ENCODE results near the gene RAPGEF4. TPM values are rescaled to one million over a fixed set of nuclear protein-coding genes. Genes with fewer than 3 reads are reported as not detected.

Gene RAPGEF4
- total and polyA plus RNA-seq, 2 of the 4 experiments (the other 2 are of a cell fraction), result 1.7 to 3.2 TPM

DNA sequence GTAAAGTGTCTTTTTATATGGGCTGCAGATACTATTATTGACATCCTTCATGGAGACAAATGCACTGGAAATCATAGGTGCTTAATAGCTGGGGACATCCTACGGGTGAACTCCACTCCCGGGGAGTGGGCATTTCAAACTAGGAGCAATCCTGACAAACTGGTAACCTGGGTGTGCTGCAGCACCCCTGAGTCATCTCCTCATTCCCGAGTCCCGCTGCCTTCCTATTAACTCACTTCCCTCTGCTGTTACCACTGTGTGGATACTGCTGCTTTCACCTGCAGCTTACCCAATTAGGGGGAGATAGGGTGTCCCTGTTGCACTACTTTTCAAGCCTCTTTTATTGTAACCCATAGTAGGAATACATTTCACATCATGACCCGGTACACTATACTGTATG is 134.2 kb downstream of the RAPGEF4 start:
- no peak overlapping the region for H3K18ac ChIP-seq (ENCODE audit: low read depth, low read length)
- ChIA-PET POLR2A (ENCODE audit: unreplicated experiment) (no interaction called here), CTCF (interaction anchor here (0.7 to 1.4 kb wide), 3 partner anchors 10 to 66 kb away, joined by 3 read pairs; no protein-coding TSS in a partner anchor)
- H2BK15ac ChIP-seq (ENCODE audit: low read depth, low read length), result no peak overlapping the region
- H2BK20ac ChIP-seq (ENCODE audit: low read depth, low read length), result no peak overlapping the region
- H4K8ac ChIP-seq (ENCODE audit: low read depth in 2 of 2, low read length in 2 of 2), result no peak overlapping the region
- no peak overlapping the region for H3K14ac ChIP-seq (replicated peaks; ENCODE audit: low read depth, low read length)
- no peaks in the 10 kb centered on the region for H4K20me1 ChIP-seq (ENCODE audit: insufficient read depth, low read length)
- no peak overlapping the region for H3K4me2 ChIP-seq (ENCODE audit: low read depth, low read length)
- H3K79me1 ChIP-seq (ENCODE audit: low read depth in 1 of 2, low read length in 2 of 2), result no peaks in the 10 kb centered on the region
- H3K4me3 ChIP-seq (ENCODE audit: insufficient read depth, low read depth, low read length), result no peak overlapping the region
- no peak for DNase-seq
- no peak overlapping the region for H3K4ac ChIP-seq (ENCODE audit: low read depth, low read length)
- 90% methylated on average over 2 of the region's 5 CpGs; no CpG with 5 or more reads in 1 of the 2 experiments for WGBS, 2 experiments (ENCODE audit: extremely low coverage in 2 of 2, insufficient read length in 1 of 2)
- H4K5ac ChIP-seq (ENCODE audit: low read depth, low read length), result no peak overlapping the region
- no peak overlapping the region for H3K23ac ChIP-seq (ENCODE audit: low read depth, low read length)
- in situ Hi-C loops (cut with MboI; ENCODE audit: low sequenced_read_pairs) (no loop called here), intact Hi-C loops (cut with micrococcal nuclease) (no loop called here), dilution Hi-C loops (cut with HindIII; ENCODE audit: low sequenced_read_pairs, unreplicated experiment) (no loop called here)
- no TSS peak for BruUV-seq (replicated peaks)
- no peak overlapping the region for H2BK5ac ChIP-seq (ENCODE audit: low read depth, low read length, poor library complexity, severe bottlenecking)
- H2BK120ac ChIP-seq (ENCODE audit: low read depth, low read length), result no peak overlapping the region
- no peaks in the 10 kb centered on the region for H3K36me3 ChIP-seq (ENCODE audit: control insufficient read depth, insufficient read depth, low read length)
- no peak for ATAC-seq (ENCODE audit: low read depth)
- H4K91ac ChIP-seq (ENCODE audit: insufficient read depth, low read depth, low read length), result no peak overlapping the region
- no peaks in the 10 kb centered on the region for H3K27me3 ChIP-seq (ENCODE audit: control insufficient read depth, insufficient read depth, low read length)
- H3K56ac ChIP-seq (ENCODE audit: extremely low read depth, insufficient read depth, low read length), result no peak overlapping the region
- H2AK5ac ChIP-seq (ENCODE audit: low read depth, low read length), result no peak overlapping the region
- no peak overlapping the region for H3K9ac ChIP-seq (ENCODE audit: low read depth, low read length)
- H3K9me1 ChIP-seq (ENCODE audit: insufficient read depth, low read length), result no peaks in the 10 kb centered on the region; the same call in 1 of the 2 replicates
- no peak overlapping the region for H2AK9ac ChIP-seq (replicated peaks; ENCODE audit: low read depth, low read length, poor library complexity)
- no peak overlapping the region for H2AFZ ChIP-seq (replicated peaks; ENCODE audit: low read length, poor library complexity)
- no peaks in the 10 kb centered on the region for H3K9me3 ChIP-seq (ENCODE audit: control insufficient read depth, insufficient read depth, low read length)
- no peak overlapping the region for H3K27ac ChIP-seq (ENCODE audit: insufficient read depth, low read length)
- H3K4me1 ChIP-seq (ENCODE audit: control insufficient read depth, insufficient read depth, low read length), result no peaks in the 10 kb centered on the region
- TF ChIP-seq CEBPB (IDR thresholded peaks at IDR 0.05; ENCODE audit: low read depth, low read length) (no peak), SMC3 (IDR thresholded peaks at IDR 0.05; ENCODE audit: low read depth, low read length) (no peak), RFX5 (IDR thresholded peaks at IDR 0.05; ENCODE audit: low read depth, low read length) (no peak), CHD1 (IDR thresholded peaks at IDR 0.05; ENCODE audit: low read depth, low read length) (no peak), MAZ (IDR thresholded peaks at IDR 0.05; ENCODE audit: borderline replicate concordance, low read depth, low read length) (no peak), NFE2L2 (IDR thresholded peaks at IDR 0.05; ENCODE audit: low read depth, low read length) (no peak), RAD21 (IDR thresholded peaks at IDR 0.05; ENCODE audit: low read length) (no peak), FOS (IDR thresholded peaks at IDR 0.05; ENCODE audit: low read depth, low read length) (no peak), RCOR1 (IDR thresholded peaks at IDR 0.05; ENCODE audit: insufficient replicate concordance, low read length) (no peak), MAFK (IDR thresholded peaks at IDR 0.05; ENCODE audit: low read depth, low read length) (no peak)
- TF ChIP-seq, protein P1, sequence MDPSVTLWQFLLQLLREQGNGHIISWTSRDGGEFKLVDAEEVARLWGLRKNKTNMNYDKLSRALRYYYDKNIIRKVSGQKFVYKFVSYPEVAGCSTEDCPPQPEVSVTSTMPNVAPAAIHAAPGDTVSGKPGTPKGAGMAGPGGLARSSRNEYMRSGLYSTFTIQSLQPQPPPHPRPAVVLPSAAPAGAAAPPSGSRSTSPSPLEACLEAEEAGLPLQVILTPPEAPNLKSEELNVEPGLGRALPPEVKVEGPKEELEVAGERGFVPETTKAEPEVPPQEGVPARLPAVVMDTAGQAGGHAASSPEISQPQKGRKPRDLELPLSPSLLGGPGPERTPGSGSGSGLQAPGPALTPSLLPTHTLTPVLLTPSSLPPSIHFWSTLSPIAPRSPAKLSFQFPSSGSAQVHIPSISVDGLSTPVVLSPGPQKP (IDR thresholded peaks at IDR 0.05; ENCODE audit: borderline replicate concordance, low read depth, low read length), result no peak
- TF ChIP-seq, protein P2, sequence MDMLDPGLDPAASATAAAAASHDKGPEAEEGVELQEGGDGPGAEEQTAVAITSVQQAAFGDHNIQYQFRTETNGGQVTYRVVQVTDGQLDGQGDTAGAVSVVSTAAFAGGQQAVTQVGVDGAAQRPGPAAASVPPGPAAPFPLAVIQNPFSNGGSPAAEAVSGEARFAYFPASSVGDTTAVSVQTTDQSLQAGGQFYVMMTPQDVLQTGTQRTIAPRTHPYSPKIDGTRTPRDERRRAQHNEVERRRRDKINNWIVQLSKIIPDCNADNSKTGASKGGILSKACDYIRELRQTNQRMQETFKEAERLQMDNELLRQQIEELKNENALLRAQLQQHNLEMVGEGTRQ (IDR thresholded peaks at IDR 0.05; ENCODE audit: low read depth, low read length), result no peak
- TF ChIP-seq, protein P3, sequence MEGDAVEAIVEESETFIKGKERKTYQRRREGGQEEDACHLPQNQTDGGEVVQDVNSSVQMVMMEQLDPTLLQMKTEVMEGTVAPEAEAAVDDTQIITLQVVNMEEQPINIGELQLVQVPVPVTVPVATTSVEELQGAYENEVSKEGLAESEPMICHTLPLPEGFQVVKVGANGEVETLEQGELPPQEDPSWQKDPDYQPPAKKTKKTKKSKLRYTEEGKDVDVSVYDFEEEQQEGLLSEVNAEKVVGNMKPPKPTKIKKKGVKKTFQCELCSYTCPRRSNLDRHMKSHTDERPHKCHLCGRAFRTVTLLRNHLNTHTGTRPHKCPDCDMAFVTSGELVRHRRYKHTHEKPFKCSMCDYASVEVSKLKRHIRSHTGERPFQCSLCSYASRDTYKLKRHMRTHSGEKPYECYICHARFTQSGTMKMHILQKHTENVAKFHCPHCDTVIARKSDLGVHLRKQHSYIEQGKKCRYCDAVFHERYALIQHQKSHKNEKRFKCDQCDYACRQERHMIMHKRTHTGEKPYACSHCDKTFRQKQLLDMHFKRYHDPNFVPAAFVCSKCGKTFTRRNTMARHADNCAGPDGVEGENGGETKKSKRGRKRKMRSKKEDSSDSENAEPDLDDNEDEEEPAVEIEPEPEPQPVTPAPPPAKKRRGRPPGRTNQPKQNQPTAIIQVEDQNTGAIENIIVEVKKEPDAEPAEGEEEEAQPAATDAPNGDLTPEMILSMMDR (conservative IDR thresholded peaks at IDR 0.05; ENCODE audit: low read depth, low read length), result no peak

Measured in IMR-90 (cell line).